Fibroblast of pulmonary artery (primary cell): ENCODE data around the gene ANKRD18B.
"Not testable (repeated sequence)": the region's sequence is repeated elsewhere in the genome, so short reads cannot be mapped to it uniquely, and the experiment has no call there.

Experiments used
- DNase-seq: peaks from one replicate; pipeline ENCODE4 v3.0.0-alpha.2; 2010; ENCODE audit warnings: low read depth
- H3K4me3 ChIP-seq: replicated peaks from 2 replicates; pipeline ENCODE4 v1.5.1; 2011; ENCODE audit warnings: low read depth, mild to moderate bottlenecking, control low read depth, low read length, moderate library complexity
- CTCF ChIP-seq: IDR thresholded peaks from 2 replicates; pipeline ENCODE4 v1.5.1; 2011; ENCODE audit warnings: mild to moderate bottlenecking, control low read depth, low read length, inconsistent platforms; ENCODE audit errors: missing control alignments

ANKRD18B gene

GRCh38 chr9:33523397-33524305, at the start of gene ANKRD18B:
Gene ANKRD18B, plus strand, starts transcription at chr9:33524251. Its CDS starts 239 bp downstream, at chr9:33524490.
- DNase-seq, result peak; percentile 33
- TF ChIP-seq CTCF, result peak; percentile 11
- H3K4me3 ChIP-seq, result peak within 1 kb of the TSS; percentile 42

GRCh38 chr9:33475357-33475756, 48.7 kb upstream of the ANKRD18B start:
- DNase-seq, result no peak
- no peak for TF ChIP-seq CTCF
- H3K4me3 ChIP-seq, result no peak overlapping the region

GRCh38 chr9:33476503-33476902, 47.5 kb upstream of the ANKRD18B start:
- TF ChIP-seq CTCF, result no peak
- no peak overlapping the region for H3K4me3 ChIP-seq
- no peak for DNase-seq

GRCh38 chr9:33480106-33480505, 43.9 kb upstream of the ANKRD18B start:
- no peak for TF ChIP-seq CTCF
- no peak for DNase-seq
- no peak overlapping the region for H3K4me3 ChIP-seq

- no peak for DNase-seq
- H3K4me3 ChIP-seq, result no peak overlapping the region
- TF ChIP-seq CTCF, result no peak
Observed at GRCh38 chr9:33480976-33481375, 43.1 kb upstream of the ANKRD18B start.

GRCh38 chr9:33485312-33485711, 38.7 kb upstream of the ANKRD18B start:
- not testable (repeated sequence) for DNase-seq, H3K4me3 ChIP-seq

GRCh38 chr9:33489066-33489465, 35.0 kb upstream of the ANKRD18B start:
- no peak for TF ChIP-seq CTCF
- H3K4me3 ChIP-seq, result no peak overlapping the region
- DNase-seq, result no peak

GRCh38 chr9:33493819-33494218, 30.2 kb upstream of the ANKRD18B start:
- H3K4me3 ChIP-seq, DNase-seq: not testable (repeated sequence)
